IMR-90 (cell line): ENCODE measurements around the gene SYT17.

ENCODE experiments used
- BHLHE40 ChIP-seq: fragments of 150-350 bp; IDR thresholded peaks from 2 replicates; pipeline ENCODE4 v1.6.1; 2016; ENCODE audit warnings: mild to moderate bottlenecking, low read depth, low read length
- CEBPB ChIP-seq: IDR thresholded peaks from 2 replicates; pipeline ENCODE4 v1.6.1; 2012; ENCODE audit warnings: low read depth, low read length, improper control_type of control experiment
- CHD1 ChIP-seq: IDR thresholded peaks from 2 replicates; pipeline ENCODE4 v1.6.1; 2012; ENCODE audit warnings: low read depth, low read length, improper control_type of control experiment
- CTCF ChIP-seq: conservative IDR thresholded peaks from 2 replicates; pipeline ENCODE4 v1.5.1; 2012; ENCODE audit warnings: mild to moderate bottlenecking, low read depth, low read length, improper control_type of control experiment
- FOS ChIP-seq: fragments of 150-350 bp; IDR thresholded peaks from 2 replicates; pipeline ENCODE4 v1.6.1; 2016; ENCODE audit warnings: low read depth, low read length
- MAZ ChIP-seq: IDR thresholded peaks from 2 replicates; pipeline ENCODE4 v1.6.1; 2012; ENCODE audit warnings: low read depth, mild to moderate bottlenecking, low read length, improper control_type of control experiment, moderate library complexity, borderline replicate concordance
- MXI1 ChIP-seq: IDR thresholded peaks from 2 replicates; pipeline ENCODE4 v1.6.1; 2012; ENCODE audit warnings: low read depth, mild to moderate bottlenecking, low read length, moderate library complexity, borderline replicate concordance
- NFE2L2 ChIP-seq: fragments of 150-350 bp; IDR thresholded peaks from 2 replicates; pipeline ENCODE4 v1.6.1; 2016; ENCODE audit warnings: low read depth, mild to moderate bottlenecking, low read length
- POLR2A ChIP-seq: IDR thresholded peaks from 2 replicates; pipeline ENCODE4 v1.6.1; 2012; ENCODE audit warnings: mild to moderate bottlenecking, low read depth, low read length
- RAD21 ChIP-seq: IDR thresholded peaks from 2 replicates; pipeline ENCODE4 v1.6.1; 2012; ENCODE audit warnings: low read length, improper control_type of control experiment
- RFX5 ChIP-seq: IDR thresholded peaks from 2 replicates; pipeline ENCODE4 v1.8.0; 2012; ENCODE audit warnings: low read depth, mild to moderate bottlenecking, low read length, moderate library complexity
- SMC3 ChIP-seq: fragments of 150-350 bp; IDR thresholded peaks from 2 replicates; pipeline ENCODE4 v1.6.1; 2016; ENCODE audit warnings: low read depth, mild to moderate bottlenecking, antibody characterized with exemption, low read length, moderate library complexity

- TF ChIP-seq RFX5 (no peak), POLR2A (no peak), FOS (no peak), NFE2L2 (no peak), CTCF (no peak), MAZ (no peak), MXI1 (no peak), RAD21 (no peak), CEBPB (no peak), BHLHE40 (no peak), CHD1 (no peak), SMC3 (no peak)
Observed at GRCh38 chr16:19308392-19308791, 140.4 kb downstream of the SYT17 start.
